Calu3 (cell line): ENCODE results near the gene PEX10. TPM values are rescaled to one million over a fixed set of nuclear protein-coding genes. Genes with fewer than 3 reads are reported as not detected.
A peak's percentile ranks its signal among the peaks of the same experiment; 100 is the strongest.

Experiments
- BruUV-seq: library from RNA; stranded (reverse); fragments of 400-500 nt; replicated peaks from 2 replicates; lab custom pipeline; 2021; lab: Mats Ljungman, UMichigan
- CTCF ChIA-PET: fragments of 300-600 bp; sonication (Branson Sonifier 250); formaldehyde crosslinking; loops from one replicate; lab custom pipeline; 2022; ENCODE audit warnings: antibody characterized with exemption; lab: Charles Lee
- DNase-seq: peaks from one replicate; pipeline ENCODE4 v3.0.0; 2022
- H3K27ac Mint-ChIP-seq: one replicate; pipeline ENCODE4 v1.8.0; 2022; ENCODE audit warnings: mixed read lengths; ENCODE audit not compliant: unreplicated experiment
- H3K27me3 Mint-ChIP-seq: one replicate; pipeline ENCODE4 v1.8.0; 2022; ENCODE audit warnings: mixed read lengths; ENCODE audit not compliant: unreplicated experiment
- H3K36me3 Mint-ChIP-seq: one replicate; pipeline ENCODE4 v1.8.0; 2022; ENCODE audit warnings: mild to moderate bottlenecking, moderate library complexity, mixed read lengths; ENCODE audit not compliant: insufficient read depth, unreplicated experiment
- H3K4me1 Mint-ChIP-seq: one replicate; pipeline ENCODE4 v1.8.0; 2022; ENCODE audit warnings: mild to moderate bottlenecking, low read depth, mixed read lengths; ENCODE audit not compliant: unreplicated experiment
- H3K4me3 Mint-ChIP-seq: one replicate; pipeline ENCODE4 v1.8.0; 2022; ENCODE audit warnings: mild to moderate bottlenecking, low read depth, moderate library complexity, mixed read lengths; ENCODE audit not compliant: unreplicated experiment
- H3K9me3 Mint-ChIP-seq: one replicate; pipeline ENCODE4 v1.8.0; 2022; ENCODE audit warnings: low read depth, mixed read lengths; ENCODE audit not compliant: unreplicated experiment
- CTCF ChIP-seq: fragments of 200-600 bp; IDR thresholded peaks from one replicate; pipeline ENCODE4 v1.8.0; 2022; ENCODE audit warnings: antibody characterized with exemption; ENCODE audit not compliant: unreplicated experiment
- intact Hi-C: fragments of 100-400 bp; cut with micrococcal nuclease; formaldehyde crosslinking; loops from one replicate; pipeline ENCODE4 v1.10.0; 2022; ENCODE audit not compliant: unreplicated experiment
- total RNA-seq: library from RNA; stranded (reverse); gene quantifications from 2 replicates; pipeline ENCODE4 v1.2.3, GENCODE V29; 2022

PEX10 gene
- total RNA-seq, 1 experiment from 2014 or later: 24.0 TPM

DNA sequence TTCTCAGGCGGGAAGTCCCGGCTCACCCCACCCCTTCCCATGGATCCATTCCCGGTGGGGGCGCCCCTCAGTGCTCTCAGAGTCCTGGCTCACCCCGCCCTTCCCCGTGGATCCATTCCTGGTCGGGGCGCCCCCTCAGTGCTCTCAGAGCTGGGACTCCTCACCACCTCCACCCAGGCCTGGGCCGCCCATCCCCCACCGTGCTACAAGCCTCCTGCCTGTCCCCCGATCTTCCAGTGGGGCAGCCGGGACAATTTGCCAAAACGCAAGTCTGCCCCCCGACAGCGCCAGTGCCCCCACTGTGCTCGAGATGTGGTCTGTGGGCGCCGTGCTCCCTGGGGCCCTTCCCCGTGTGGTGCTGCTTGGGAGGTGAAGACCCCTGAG, 40.6 kb upstream of the PEX10 start:
- CTCF ChIA-PET: no interaction called here
- intact Hi-C loops: no loop called here
- H3K36me3 Mint-ChIP-seq: peaks cover 5% of the 10 kb centered on the region

DNA sequence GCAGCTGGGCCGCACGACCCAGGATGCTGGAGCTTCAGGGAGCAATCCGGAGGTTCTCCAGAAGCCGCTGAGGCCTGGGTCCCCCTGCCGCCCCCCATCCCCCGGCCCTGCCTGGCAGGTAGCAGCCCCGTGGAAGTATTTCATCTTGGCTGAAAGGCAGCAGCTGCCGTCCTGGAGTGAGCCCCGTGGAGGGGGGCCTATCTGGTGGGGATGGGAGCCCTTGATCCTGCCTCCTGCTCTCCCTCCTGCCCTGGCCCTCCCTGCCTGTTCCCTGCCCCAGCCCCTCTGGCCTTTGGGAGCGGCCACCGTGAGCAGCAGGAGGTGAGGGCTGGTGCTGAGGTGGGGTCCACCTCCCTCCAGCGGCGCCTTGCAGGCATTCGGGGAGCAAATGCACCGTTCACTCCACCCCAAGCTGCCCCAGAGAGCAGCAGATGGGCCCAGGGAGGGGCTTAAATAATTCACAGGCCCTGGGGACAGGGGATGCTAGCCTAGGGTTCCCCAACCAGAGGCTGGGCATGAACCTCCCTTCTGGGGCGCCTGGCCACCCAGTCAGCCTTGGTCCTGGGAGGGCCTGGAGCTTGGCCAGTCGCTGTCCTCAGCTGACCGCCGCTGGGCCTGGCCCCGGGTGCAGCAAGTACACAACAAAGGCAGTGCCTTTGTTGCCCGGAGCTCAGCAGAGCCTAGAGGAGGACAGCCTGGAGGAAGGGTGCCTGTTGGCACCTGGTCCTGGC, 40.0 kb upstream of the PEX10 start:
- BruUV-seq: no TSS peak
- CTCF ChIA-PET: no interaction called here
- H3K9me3 Mint-ChIP-seq: no peaks in the 10 kb centered on the region
- TF ChIP-seq CTCF: no peak
- no peaks in the 10 kb centered on the region for H3K4me1 Mint-ChIP-seq
- peaks cover 5% of the 10 kb centered on the region for H3K36me3 Mint-ChIP-seq
- no peak overlapping the region for H3K4me3 Mint-ChIP-seq
- no peak overlapping the region for H3K27ac Mint-ChIP-seq
- DNase-seq: no peak
- no peaks in the 10 kb centered on the region for H3K27me3 Mint-ChIP-seq
- intact Hi-C loops: no loop called here

More for the DNA sequence above, 40.6 kb upstream of the PEX10 start:
- no peak overlapping the region for H3K4me3 Mint-ChIP-seq
- no peaks in the 10 kb centered on the region for H3K9me3 Mint-ChIP-seq
- no TSS peak for BruUV-seq
- no peaks in the 10 kb centered on the region for H3K27me3 Mint-ChIP-seq
- H3K27ac Mint-ChIP-seq: no peak overlapping the region
- DNase-seq: no peak
- TF ChIP-seq CTCF: no peak
- no peaks in the 10 kb centered on the region for H3K4me1 Mint-ChIP-seq

DNA sequence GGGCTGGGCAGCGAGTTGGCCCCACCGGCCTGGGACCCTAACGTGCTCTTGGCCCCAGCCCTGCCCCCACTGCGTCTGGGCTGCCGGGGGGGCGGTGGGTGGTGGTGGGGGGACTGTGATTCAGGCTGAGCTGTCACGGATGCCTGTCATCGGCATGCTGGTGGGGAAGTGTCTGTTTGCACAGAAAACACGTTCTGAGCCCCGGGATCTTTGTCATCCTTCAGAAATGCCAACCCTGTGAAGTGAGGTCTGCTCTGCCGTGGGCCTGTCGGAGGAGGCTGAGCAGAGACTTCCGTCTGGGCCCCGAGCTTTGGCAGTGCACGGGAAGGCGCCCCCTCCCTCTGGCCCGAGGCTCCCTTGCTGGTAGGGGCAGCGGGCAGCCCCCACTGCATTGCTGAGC, 39.4 kb upstream of the PEX10 start:
- no TSS peak for BruUV-seq
- Mint-ChIP-seq H3K4me1 (no peaks in the 10 kb centered on the region), H3K27me3 (no peaks in the 10 kb centered on the region), H3K36me3 (peaks cover 5% of the 10 kb centered on the region), H3K4me3 (no peak overlapping the region), H3K27ac (no peak overlapping the region), H3K9me3 (no peaks in the 10 kb centered on the region)
- peak; percentile 12 for DNase-seq
- CTCF ChIA-PET: no interaction called here
- intact Hi-C loops: no loop called here
- no peak for TF ChIP-seq CTCF

DNA sequence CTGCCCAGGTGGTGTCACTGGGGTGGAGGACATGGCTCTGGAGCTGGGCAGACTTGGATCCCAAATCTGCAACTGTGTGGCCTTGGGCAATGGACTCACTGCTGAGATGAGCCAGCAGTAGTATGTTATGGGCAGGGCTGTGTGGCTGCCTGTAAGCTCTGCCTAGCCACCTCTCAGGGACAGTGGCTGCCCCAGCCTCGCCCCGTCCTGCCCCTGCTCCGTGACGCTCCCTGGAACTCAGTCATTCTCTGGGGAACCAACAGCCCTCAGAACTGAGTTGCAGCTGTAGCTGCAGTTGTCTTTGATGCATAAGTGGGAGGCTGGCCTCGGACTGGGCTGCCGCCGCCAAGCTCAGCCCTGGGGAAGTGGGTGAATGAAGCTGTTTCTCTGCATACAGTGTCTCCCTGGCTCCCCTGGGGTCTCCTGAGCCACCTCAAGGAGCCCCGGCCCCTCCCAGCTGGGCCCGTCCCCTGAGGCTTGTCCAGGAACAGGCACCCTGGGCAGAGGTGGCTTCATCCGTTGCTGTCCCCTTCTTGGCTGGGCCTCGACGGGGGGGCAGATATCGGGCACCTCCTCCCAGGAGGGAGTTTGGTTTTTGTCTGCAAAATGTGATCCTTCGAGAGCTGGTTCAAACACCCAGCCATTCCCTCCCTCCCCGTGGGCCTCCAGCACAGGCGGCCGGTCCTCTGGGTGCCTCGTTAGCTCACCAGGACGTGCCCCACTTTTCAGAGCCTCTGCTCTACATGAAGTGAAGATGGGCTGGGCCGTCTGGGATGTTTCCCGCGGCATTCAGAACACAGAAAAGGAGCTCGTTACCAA, 37.5 kb upstream of the PEX10 start:
- intact Hi-C loops: no loop called here
- H3K27me3 Mint-ChIP-seq: peaks cover 9% of the 10 kb centered on the region
- CTCF ChIA-PET: interaction anchor here (0.7 kb wide), 1 partner anchor 126 kb away, joined by 5 read pairs; no protein-coding TSS in a partner anchor
- no peaks in the 10 kb centered on the region for H3K9me3 Mint-ChIP-seq
- H3K4me3 Mint-ChIP-seq: no peak overlapping the region
- no peak for TF ChIP-seq CTCF
- H3K4me1 Mint-ChIP-seq: no peaks in the 10 kb centered on the region
- no peak overlapping the region for H3K27ac Mint-ChIP-seq
- BruUV-seq: no TSS peak
- DNase-seq: no peak
- H3K36me3 Mint-ChIP-seq: peaks cover 8% of the 10 kb centered on the region
